IPS DF 6.9 (cell line): ENCODE results near the gene DPPA4.
"Not testable (repeated sequence)": the region's sequence is repeated elsewhere in the genome, so short reads cannot be mapped to it uniquely, and the experiment has no call there.

ENCODE experiments used
- DNase-seq: peaks from one replicate; pipeline ENCODE4 v3.0.0-alpha.2; 2013; ENCODE audit warnings: low read depth, low spot score
- H3K27ac ChIP-seq: one replicate; pipeline ENCODE4 v1.5.1; 2013; ENCODE audit warnings: low read length, control low read depth
- H3K27me3 ChIP-seq: 2 replicates; pipeline ENCODE4 v1.6.1; 2013; ENCODE audit warnings: mild to moderate bottlenecking, low read length; ENCODE audit not compliant: control insufficient read depth, insufficient read depth
- H3K36me3 ChIP-seq: 2 replicates; pipeline ENCODE4 v1.6.1; 2013; ENCODE audit warnings: low read length; ENCODE audit not compliant: control insufficient read depth, insufficient read depth
- H3K4me1 ChIP-seq: 2 replicates; pipeline ENCODE4 v1.6.1; 2013; ENCODE audit warnings: low read length; ENCODE audit not compliant: control insufficient read depth, insufficient read depth
- H3K4me3 ChIP-seq: 2 replicates; pipeline ENCODE4 v1.5.1; 2013; ENCODE audit warnings: mild to moderate bottlenecking, low read length
- H3K9me3 ChIP-seq: 2 replicates; pipeline ENCODE4 v1.6.1; 2013; ENCODE audit warnings: low read length, inconsistent platforms; ENCODE audit not compliant: control insufficient read depth, insufficient read depth
- WGBS: extraction: QIAGEN DNeasy Blood & Tissue Kit; methylation state at CpG from one replicate; pipeline ENCODE4 v1.1.7; 2013; ENCODE audit warnings: mixed read lengths, missing lambda C conversion rate; ENCODE audit not compliant: insufficient read length, insufficient coverage; 5-methylcytosine and 5-hydroxymethylcytosine counted together

DPPA4 gene, protein sequence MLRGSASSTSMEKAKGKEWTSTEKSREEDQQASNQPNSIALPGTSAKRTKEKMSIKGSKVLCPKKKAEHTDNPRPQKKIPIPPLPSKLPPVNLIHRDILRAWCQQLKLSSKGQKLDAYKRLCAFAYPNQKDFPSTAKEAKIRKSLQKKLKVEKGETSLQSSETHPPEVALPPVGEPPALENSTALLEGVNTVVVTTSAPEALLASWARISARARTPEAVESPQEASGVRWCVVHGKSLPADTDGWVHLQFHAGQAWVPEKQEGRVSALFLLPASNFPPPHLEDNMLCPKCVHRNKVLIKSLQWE

DNA sequence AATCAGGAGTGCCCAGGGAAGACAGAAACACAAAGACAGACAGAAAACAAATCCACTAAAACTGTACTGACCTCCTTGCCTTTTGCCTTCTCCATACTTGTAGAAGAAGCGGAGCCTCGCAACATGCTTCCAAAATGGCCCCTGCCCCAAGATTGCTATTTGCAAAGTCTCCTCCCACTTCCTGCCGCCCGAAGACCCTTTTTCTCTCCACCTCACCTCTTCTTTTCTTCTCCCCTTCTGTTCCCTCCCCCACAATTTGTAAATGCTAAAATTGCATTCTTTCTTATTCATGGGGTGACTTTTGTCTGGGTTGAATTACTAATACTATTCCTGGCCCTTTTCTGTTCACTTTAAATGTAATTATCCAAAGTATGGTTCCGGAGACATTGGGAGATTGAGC is at the start of gene DPPA4:
TSS of gene DPPA4 (minus strand) at position 154 of the 400 bp plus-strand sequence. CDS start at position 125, 29 bp downstream.
- no CpG with 5 or more reads among the region's 5 CpGs for WGBS
- H3K27ac ChIP-seq, result peak within 1 kb of the TSS; percentile 70
- H3K4me3 ChIP-seq, result peak within 1 kb of the TSS; percentile 100

DNA sequence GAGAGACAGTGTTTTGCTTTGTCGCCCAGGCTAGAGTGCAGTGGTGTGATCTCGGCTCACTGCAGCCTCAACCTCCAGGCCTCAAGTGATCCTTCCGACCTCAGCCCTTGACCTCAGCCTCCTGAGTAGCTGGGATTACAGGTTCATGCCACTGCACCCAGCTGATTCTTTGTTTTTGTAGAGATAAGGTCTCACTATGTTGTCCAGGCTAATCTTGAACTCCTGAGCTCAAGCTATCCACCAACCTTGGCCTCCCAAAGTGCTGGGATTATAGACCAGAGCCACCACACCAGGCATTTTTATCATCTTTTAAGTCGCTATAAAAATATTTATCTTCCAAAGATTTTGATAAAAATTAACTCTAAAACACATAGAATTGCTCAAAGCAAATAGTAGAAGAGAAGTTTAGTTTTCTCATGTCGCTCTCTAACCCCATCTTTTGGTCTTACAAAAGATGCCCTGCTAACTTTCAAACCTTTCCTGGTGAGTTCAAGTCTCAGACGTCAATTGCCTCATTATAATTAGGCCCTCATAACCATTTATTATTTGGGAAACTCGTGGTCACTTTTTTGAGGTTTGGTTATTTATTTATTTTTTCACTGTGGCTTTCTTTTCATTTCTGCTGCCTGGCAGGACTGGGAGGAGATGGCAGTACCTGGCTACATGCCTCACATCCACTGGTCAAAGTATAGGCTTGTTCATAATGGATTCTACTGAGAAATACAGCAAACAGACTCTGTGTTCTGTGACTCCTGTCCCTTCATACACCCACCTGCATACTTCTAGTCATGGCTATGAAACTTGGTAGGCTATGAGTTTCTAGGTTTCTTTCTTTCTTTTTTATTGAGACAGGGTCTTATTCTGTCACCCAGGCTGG is 48.3 kb upstream of the DPPA4 start:
- H3K36me3 ChIP-seq, result no peaks in the 10 kb centered on the region
- no CpG with 5 or more reads among the region's 7 CpGs for WGBS
- 0 out of 2 replicates have a peak, but pooled peaks cover 2% of the 10 kb centered on the region for H3K4me1 ChIP-seq
- H3K4me3 ChIP-seq, result no peak overlapping the region
- DNase-seq, result no peak
- no peak overlapping the region for H3K27ac ChIP-seq
- H3K9me3 ChIP-seq, result no peaks in the 10 kb centered on the region
- no peaks in the 10 kb centered on the region for H3K27me3 ChIP-seq

More for the DNA sequence above, at the start of gene DPPA4:
- DNase-seq, result peak; percentile 82
- Histone ChIP-seq H3K36me3 (peaks cover 22% of the 10 kb centered on the region), H3K27me3 (no peaks in the 10 kb centered on the region), H3K4me1 (no peaks in the 10 kb centered on the region), H3K9me3 (no peaks in the 10 kb centered on the region)

- no peaks in the 10 kb centered on the region for H3K9me3 ChIP-seq
- H3K27ac ChIP-seq, result no peak overlapping the region
- whole genome bisulfite sequencing, result no CpG with 5 or more reads among the region's 1 CpG
- H3K4me1 ChIP-seq, result no peaks in the 10 kb centered on the region
- no peaks in the 10 kb centered on the region for H3K36me3 ChIP-seq
- no peak overlapping the region for H3K4me3 ChIP-seq
- no peaks in the 10 kb centered on the region for H3K27me3 ChIP-seq
- DNase-seq, result no peak
These were observed 46.8 kb upstream of the DPPA4 start for GRCh38 chr3:109384164-109384563.

- no peak for DNase-seq
- no CpG with 5 or more reads among the region's 7 CpGs for WGBS
- H3K27ac ChIP-seq, result no peak overlapping the region
- H3K27me3 ChIP-seq, result no peaks in the 10 kb centered on the region
- H3K4me1 ChIP-seq, result no peaks in the 10 kb centered on the region
- H3K4me3 ChIP-seq, result no peak overlapping the region
- no peaks in the 10 kb centered on the region for H3K9me3 ChIP-seq
- H3K36me3 ChIP-seq, result no peaks in the 10 kb centered on the region
These were observed 45.2 kb upstream of the DPPA4 start for GRCh38 chr3:109382588-109382987.

- H3K4me1 ChIP-seq, result no peaks in the 10 kb centered on the region
- no peaks in the 10 kb centered on the region for H3K9me3 ChIP-seq
- no CpG with 5 or more reads among the region's 3 CpGs for WGBS
- no peak overlapping the region for H3K4me3 ChIP-seq
- DNase-seq, result no peak
- no peaks in the 10 kb centered on the region for H3K27me3 ChIP-seq
- no peak overlapping the region for H3K27ac ChIP-seq
- H3K36me3 ChIP-seq, result no peaks in the 10 kb centered on the region
These were observed 38.6 kb upstream of the DPPA4 start for GRCh38 chr3:109375975-109376374.

DNA sequence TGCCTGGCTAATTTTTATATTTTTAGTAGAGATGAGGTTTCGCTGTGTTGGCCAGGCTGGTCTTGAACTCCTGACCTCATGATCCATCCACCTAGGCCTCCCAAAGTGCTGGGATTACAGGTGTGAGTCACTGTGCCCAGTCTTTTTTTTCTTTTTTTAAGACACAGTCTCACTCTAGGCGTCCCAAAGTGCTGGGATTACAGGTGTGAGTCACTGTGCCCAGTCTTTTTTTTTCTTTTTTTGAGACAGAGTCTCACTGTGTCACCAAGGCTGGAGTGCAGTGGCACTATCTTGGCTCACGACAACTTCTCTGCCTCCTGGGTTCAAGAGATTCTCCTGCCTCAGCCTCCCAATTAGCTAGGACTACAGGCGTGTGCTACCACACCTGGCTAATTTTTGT is 37.1 kb upstream of the DPPA4 start:
- not testable (repeated sequence) for H3K27ac ChIP-seq, H3K9me3 ChIP-seq, H3K27me3 ChIP-seq, H3K4me3 ChIP-seq, DNase-seq, H3K4me1 ChIP-seq, H3K36me3 ChIP-seq
- WGBS, result no CpG with 5 or more reads among the region's 4 CpGs

- WGBS, result no CpG with 5 or more reads among the region's 2 CpGs
- no peaks in the 10 kb centered on the region for H3K27me3 ChIP-seq
- H3K9me3 ChIP-seq, result no peaks in the 10 kb centered on the region
- no peak overlapping the region for H3K4me3 ChIP-seq
- H3K27ac ChIP-seq, result no peak overlapping the region
- DNase-seq, result no peak
- H3K4me1 ChIP-seq, result no peaks in the 10 kb centered on the region
- no peaks in the 10 kb centered on the region for H3K36me3 ChIP-seq
These were observed 36.6 kb upstream of the DPPA4 start for GRCh38 chr3:109373933-109374332.

GRCh38 chr3:109372639-109373038 is 35.3 kb upstream of the DPPA4 start:
- Histone ChIP-seq H3K9me3 (no peaks in the 10 kb centered on the region), H3K4me3 (no peak overlapping the region), H3K4me1 (no peaks in the 10 kb centered on the region), H3K27ac (no peak overlapping the region), H3K27me3 (no peaks in the 10 kb centered on the region), H3K36me3 (no peaks in the 10 kb centered on the region)
- no peak for DNase-seq

DNA sequence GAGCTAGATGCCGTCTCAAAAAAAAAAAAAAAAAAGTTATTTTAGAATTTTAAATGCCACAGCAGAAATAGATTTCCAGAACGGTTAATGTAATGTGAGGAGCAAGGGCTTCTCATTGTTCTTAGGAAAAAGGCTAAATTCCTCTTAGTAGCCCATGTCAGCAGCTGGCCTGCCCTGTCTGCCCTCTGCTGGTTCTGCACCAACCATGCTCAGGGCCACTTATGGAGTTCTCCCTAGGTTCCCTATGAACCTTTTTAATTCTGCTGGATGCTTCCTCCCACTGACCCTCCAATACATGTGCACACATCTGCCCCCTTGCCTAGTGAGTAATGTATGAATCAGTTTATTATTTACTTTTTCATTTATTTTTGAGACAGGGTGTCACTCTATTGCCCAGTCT is 32.2 kb upstream of the DPPA4 start:
- Histone ChIP-seq H3K27ac (no peak overlapping the region), H3K27me3 (no peaks in the 10 kb centered on the region), H3K4me3 (no peak overlapping the region), H3K9me3 (no peaks in the 10 kb centered on the region), H3K36me3 (no peaks in the 10 kb centered on the region), H3K4me1 (no peaks in the 10 kb centered on the region)
- DNase-seq, result no peak
- WGBS, result no CpG with 5 or more reads among the region's 2 CpGs

- Histone ChIP-seq H3K4me3 (no peak overlapping the region), H3K27me3 (no peaks in the 10 kb centered on the region), H3K27ac (no peak overlapping the region), H3K36me3 (no peaks in the 10 kb centered on the region), H3K9me3 (no peaks in the 10 kb centered on the region), H3K4me1 (no peaks in the 10 kb centered on the region)
- WGBS, result no CpG with 5 or more reads among the region's 6 CpGs
- DNase-seq, result no peak
These were observed 26.7 kb upstream of the DPPA4 start for GRCh38 chr3:109364088-109364487.
